Right ventricle myocardium superior (tissue), 1 donor: ENCODE measurements around the gene HEATR1. TPM values are rescaled to one million over a fixed set of nuclear protein-coding genes. Genes with fewer than 3 reads are reported as not detected.
"Not testable (repeated sequence)": the region's sequence is repeated elsewhere in the genome, so short reads cannot be mapped to it uniquely, and the experiment has no call there.

Experiments
- ATAC-seq: fragments of 200-7000 bp; cut with Tn5 transposase; one replicate; pipeline ENCODE4 v1.9.1; 2020; ENCODE audit warnings: mild to moderate bottlenecking; ENCODE audit not compliant: poor library complexity
- DNase-seq: peaks from one replicate; pipeline ENCODE4 v3.0.0-alpha.2; 2020
- intact Hi-C: fragments of 100-400 bp; cut with DNase I; formaldehyde crosslinking; loops from one replicate; pipeline ENCODE4 v1.11.2; 2022
- total RNA-seq: library from RNA; stranded (reverse); fragmentation: NEBNext Ultra II Directional; extraction: Animal tissue kit (Norgen Biotek cat#: 25700); gene quantifications from one replicate; pipeline ENCODE4 v1.2.1, GENCODE V29; 2021
- donor health status: DM: no; HTN: yes; CAD: no; lungs with severe emphysema.

HEATR1 gene
- total RNA-seq, 1 donor from 2014 or later: 9.2 TPM

DNA sequence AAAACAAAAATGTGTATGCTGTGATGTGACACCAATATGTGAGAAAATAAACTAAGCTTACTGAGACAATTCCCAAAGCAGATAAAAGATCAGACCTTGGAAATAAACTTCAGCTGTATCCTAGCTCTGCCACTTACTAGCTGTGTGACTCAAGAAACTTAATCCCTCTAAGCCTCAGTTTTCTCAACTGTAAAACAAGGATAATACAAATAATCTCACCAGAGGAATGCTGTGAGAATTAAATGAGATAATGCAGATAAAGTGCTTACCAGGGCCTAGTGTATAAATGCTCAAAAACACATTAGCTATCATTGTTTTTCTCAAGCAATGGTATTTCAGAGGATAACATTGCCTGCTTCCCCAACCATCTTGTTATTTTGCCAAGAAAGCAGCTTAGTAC is 2.1 kb downstream of the HEATR1 start:
- intact Hi-C loops: no loop called here
- no peak for ATAC-seq
- no peak for DNase-seq

DNA sequence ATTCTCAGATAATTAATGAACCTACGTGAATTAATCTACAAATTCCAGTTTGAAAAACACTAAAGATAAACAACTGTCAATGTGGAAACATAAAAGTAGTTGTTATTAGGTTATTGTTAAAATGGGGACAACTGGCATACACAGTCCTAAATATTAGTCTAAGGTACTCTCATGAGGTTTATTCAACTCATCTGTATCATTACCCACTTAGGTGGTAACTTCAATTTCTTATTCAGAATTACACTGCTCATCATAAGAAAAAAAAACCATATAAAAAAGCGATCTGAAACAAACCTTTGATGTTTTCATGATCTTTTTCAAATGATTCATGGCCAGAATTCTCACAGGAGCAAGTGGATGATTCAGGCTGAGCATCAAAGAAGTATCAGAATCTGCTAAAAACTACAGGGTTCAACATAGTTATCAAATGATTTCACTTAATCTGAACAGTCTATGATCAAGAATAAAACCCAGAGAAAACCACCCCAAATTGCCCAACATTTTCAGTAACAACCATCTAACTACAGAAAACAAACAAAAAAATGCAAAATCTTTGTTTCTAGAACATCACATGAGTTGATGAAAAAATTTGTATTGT is 13.7 kb downstream of the HEATR1 start:
- intact Hi-C loops: loop anchor here (10.0 kb wide), 1 partner anchor 46 kb away; no protein-coding TSS in a partner anchor
- DNase-seq: no peak
- ATAC-seq: no peak

DNA sequence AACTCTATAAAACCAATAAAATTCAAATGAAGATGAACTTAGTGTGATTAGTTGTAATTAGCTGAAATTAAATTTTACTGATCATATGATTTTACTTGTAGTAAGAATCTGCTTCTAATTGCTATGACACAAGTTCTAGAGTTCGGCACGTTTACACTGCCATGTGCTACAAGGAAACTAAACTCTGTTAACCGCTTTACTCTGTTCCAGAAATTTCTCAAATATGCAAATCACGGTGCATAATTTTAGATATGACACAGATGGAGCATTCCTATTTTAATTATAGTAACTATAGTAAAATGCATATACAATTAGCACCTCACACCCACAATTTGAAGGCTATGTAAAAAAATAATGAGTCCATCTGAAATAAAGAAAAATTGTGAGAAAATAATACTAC is 14.8 kb downstream of the HEATR1 start:
- DNase-seq (no peak), ATAC-seq (no peak)
- intact Hi-C loops: no loop called here

DNA sequence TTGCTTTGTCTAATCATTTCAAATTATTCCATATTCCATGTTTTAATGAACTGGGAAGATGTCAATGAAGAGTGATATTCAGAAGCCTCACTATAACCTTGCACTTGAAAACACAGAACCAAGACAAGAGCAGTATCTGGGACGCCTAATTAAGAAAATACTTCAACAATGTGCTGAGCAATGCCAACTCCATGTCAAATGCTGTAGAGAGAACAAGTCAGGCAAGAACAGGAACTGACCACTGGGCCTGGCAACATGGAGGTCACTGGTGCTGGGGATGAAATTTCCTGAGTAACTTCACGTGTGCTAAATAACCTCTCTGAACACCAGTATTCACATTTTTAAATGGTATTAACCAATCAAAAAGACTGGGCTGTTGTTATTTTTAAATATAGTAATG is 22.8 kb downstream of the HEATR1 start:
- ATAC-seq: peak; percentile 45

DNA sequence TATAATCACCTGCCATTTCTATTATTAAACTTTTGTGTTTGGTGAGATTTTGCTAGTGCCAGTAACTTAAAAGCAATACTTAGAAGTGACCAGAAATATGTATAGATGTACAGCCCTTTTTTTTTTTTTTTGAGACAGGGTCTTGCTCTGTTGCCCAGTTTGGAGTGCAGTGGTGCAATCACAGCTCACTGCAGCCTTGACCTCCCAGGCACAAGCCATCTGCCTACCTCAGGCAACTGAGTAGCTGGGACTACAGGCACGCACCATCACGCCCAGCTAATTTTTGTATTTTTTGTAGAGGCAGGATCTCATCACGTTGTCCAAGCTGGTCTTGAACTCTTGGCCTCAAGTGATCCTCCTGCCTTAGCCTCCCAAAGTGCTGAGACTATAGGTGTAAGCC is 23.9 kb downstream of the HEATR1 start:
- DNase-seq, intact Hi-C loops, ATAC-seq: not testable (repeated sequence)

More for the DNA sequence above, 22.8 kb downstream of the HEATR1 start:
- intact Hi-C loops: no loop called here
- no peak for DNase-seq

DNA sequence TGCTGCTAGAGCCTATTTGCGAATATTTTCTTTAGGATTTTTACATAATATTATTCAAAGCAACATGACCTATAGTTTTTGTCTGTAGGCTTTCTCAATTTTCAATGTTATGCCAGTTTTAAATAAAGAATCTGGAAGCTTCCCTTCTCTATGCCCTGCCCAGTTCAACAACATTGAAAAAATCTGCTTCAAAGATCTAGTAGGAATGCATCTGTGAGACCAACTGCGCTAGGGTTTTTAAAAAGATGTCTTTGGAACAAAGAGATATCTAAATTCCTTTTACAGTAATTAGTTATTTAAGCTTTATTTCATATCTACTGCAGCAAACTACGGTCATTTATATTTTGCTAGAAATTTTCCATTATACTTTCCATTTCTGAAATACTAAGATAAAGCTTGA is 25.7 kb downstream of the HEATR1 start:
- no peak for DNase-seq
- ATAC-seq: no peak
- intact Hi-C loops: no loop called here

DNA sequence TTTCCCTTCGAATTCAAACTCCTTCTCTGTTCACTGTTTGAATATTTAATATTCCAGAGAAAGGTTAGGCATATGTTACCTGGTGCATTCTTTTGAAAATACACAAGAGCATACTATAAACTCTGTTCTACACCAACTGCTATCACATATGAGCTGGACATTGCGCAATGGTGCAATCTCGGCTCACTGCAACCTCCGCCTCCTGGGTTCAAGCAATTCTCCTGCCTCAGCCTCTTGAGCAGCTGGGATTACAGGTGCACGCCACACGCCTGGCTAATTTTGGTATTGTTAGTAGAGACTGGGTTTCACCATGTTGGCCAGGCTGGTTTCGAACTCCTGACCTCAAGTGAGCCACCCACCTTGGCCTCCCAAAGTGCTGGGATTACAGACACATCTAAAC is 27.3 kb downstream of the HEATR1 start:
- DNase-seq, ATAC-seq, intact Hi-C loops: not testable (repeated sequence)

DNA sequence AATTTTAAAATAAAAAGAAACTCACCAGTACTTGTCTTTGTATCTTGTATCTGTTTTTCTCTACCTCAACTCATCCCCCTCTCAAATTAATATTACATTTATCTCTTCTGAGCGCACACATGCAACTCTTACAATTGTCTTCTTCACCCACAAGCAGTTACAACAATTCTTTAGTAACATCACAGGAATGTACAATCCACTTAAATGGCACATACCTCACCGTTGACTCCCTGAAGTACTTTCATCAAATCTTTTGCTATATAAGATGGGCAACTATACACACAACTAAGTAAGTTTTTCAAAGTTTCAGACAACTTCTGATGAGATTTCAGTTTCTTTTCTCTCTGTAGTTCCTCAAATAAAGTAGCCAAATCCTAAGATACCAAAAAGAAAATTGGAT is 28.3 kb downstream of the HEATR1 start:
- intact Hi-C loops: no loop called here
- DNase-seq (no peak), ATAC-seq (no peak)

DNA sequence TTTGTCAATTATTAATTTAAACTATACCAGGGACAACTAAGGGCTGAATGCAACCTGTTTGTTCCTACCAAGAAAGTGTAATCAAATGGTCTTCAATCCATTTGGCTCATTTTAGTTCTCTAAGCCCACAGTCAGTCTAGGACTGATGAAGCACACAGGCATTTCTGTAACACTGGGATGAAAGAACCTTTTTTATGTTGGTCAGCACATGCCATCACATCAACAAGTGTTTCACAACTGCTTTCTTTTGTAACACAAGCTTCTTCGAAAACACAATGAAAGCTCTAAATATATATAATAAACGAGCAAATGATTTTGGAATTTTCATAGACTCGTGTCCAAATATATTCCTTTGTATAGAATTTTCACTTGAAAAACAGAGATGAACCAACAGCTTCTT is 28.8 kb downstream of the HEATR1 start:
- intact Hi-C loops: no loop called here
- ATAC-seq: no peak

DNA sequence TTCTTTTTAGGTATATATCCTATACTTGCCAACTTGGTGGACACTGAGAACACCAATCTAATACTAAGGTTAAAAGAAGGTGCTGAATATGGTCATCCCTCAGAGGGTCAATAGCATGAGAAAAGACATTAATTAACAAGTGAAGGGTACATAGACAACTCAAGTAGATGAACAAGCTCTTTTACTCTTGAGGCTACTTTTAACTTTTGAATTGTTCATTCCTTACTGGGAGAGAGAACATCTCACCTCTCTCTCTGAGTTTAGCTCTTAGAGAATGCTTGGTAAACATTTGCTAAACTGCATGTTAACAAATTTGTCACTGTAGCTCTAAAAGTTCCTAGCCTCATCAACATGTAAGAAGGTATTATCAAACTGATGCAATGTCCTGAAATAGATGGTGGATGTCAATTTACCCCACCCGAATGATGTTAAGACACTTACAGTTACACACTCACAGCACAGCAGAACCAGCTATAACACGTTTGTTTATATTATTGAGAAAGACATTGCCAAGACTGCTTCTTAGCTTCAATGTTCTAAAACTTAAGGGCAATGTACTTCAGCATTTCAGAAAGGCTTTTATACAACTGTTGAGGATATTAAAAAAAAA is 35.9 kb downstream of the HEATR1 start:
- intact Hi-C loops: no loop called here
- no peak for ATAC-seq
- DNase-seq: no peak

More for the DNA sequence above, 28.8 kb downstream of the HEATR1 start:
- DNase-seq: no peak

DNA sequence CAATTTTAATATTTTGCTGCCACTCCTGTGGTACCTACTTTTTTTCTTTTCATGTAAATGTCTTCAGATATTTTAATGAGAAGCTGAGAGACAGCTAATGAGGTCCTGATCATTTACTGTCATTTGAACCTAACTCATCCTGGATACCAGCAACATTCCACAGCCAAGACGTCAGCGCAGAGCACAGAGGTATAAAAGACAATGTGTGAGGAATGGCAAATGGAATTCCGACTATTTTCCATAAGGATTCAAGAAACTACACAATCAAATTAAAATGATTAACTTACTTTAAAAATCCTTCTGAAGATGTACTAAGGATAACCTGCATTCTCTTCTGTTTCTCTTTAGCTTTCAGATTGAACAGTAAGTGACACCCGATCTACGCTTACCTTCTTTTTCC is 38.8 kb downstream of the HEATR1 start:
- ATAC-seq (no peak), DNase-seq (no peak)
- intact Hi-C loops: no loop called here

DNA sequence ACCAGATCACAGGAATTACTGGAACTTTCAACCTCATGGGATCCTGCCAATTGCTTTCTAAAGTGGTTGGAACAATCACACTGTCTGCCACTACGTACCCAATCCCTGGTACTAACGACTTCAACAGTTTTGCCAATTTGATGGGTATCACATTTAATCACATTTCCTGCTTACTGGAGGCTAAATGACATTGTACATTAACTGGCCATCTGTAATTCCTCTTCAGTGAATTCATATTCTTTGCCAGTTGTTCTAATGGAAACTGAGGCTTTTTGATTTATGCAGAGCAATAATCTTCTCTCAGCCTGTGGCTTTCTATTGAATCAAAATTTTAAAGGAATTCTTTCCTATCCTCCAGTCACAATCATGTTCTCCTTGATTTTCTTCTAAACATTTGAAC is 42.3 kb downstream of the HEATR1 start:
- ATAC-seq: no peak
- DNase-seq: no peak
- intact Hi-C loops: no loop called here

DNA sequence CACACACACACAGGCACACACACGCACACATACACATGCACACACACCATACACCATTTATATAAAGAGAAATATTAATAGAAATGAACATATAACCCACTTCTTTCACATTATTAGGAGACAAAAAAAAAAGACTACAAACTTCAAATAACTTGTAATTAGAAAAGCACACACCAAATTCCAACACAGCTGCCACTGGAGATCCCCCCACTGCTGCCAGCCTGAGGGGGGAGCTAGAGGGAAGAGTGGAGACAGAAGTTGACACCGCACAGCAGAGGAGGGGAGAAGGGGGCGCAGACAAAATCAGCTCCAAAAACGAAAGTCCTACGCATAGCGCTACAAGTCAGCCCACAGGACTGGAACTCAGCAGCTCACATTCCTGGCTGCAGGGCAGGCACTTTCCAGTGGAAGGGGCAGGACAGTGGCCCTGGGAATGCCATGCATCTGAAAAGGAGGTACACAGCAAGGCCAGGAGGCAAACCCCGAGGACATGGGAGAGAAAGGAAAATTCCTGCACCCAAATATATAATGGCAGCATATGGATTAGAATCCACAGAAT is 44.0 kb downstream of the HEATR1 start:
- DNase-seq (no peak), ATAC-seq (no peak)
- intact Hi-C loops: no loop called here

DNA sequence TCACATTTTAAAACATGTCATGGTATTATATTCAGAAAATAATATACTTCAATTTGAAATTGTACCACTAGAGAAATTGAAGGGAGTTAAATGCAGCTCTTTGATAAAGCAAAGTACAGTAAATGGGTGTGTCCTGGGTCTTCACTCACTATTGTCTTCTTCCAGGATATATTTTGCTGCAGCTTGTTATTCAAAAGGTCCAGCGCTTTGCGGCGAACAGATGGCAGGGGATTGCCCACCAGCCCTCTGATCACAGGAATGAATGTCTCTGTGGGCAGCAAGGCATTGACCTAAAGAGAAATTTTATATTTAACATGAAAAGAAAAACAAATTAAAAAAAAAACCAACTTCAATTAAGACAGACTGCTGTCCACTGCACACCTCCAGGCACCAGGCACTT is 45.5 kb downstream of the HEATR1 start:
- ATAC-seq (no peak), DNase-seq (no peak)
- intact Hi-C loops: no loop called here

DNA sequence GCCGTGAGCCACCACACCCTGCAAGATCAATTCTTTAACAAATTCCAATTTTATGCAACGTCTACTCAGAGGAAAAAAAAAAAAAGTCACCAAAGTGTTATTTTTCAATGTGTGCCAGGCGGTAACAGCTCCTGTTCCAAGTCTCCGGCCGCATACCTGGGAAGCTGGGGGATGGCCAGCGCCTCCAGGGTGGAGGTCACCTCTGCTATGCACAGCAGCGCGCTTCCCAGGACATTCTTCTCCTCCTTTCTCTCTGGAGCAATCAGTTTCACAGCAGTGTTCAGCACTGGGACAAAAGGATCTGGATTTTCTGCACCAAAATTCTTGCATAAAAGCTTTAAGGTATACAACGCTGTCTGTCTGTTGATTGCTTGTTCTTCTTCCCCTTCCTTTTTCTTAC is 46.2 kb downstream of the HEATR1 start:
- intact Hi-C loops: no loop called here
- ATAC-seq (no peak), DNase-seq (no peak)

DNA sequence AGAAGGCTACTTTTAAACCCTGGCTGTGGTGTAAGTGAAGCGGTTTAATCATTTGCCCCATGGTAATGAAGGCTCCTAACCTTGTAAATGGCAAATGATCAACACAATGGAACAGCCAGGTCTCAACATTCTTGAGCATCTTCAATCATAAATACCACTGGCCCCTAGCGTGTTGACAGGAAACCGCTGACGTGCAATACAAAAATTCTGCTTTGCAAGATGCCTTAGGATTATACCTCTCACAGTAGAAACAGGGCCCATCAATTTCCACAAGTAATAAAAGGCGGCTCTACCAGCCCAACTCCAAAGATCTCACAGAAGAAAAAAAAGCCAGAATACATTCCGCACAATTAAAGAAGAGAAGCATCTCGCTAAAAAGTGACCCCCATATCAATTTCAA is 47.7 kb downstream of the HEATR1 start:
- DNase-seq: no peak
- intact Hi-C loops: no loop called here
- no peak for ATAC-seq

DNA sequence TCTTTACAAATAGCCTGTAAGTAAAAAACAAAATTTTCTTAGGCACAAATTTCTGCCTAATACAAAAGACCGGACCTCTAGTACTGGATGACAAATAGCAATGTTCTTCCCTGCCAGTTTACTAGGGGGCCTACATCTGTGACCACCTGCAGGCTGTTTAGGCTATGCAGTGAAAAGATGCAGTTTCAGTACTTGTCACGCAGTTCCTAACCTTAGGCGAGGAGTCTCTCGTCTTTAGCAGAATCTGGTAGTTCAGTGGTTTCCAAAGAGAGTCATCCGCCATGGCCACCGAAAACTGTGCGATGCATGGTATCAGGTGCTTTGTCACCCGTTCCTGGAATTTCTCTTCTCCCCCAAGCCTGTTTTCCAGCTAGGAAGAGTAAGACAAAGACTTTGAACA is 50.9 kb downstream of the HEATR1 start:
- intact Hi-C loops: no loop called here
- ATAC-seq (no peak), DNase-seq (no peak)

DNA sequence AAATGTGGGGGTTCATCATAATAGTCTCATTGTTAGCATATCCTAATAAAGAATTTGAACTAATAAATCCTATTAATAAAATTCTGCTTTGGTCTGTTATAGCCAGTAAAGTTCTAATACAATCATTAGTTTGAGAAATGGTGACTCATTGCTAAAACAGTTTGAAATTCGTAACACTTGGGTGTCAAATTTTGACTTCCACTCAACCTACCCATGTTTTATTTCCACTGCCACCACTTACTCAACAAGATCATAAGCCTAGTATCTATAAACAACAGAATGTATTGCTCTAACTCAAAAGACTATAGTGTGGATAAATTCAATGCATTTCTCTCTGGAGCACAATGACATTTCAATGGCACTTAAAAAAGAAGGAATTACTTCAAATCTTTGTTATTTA is 51.4 kb downstream of the HEATR1 start:
- DNase-seq (no peak), ATAC-seq (no peak)
- intact Hi-C loops: no loop called here

DNA sequence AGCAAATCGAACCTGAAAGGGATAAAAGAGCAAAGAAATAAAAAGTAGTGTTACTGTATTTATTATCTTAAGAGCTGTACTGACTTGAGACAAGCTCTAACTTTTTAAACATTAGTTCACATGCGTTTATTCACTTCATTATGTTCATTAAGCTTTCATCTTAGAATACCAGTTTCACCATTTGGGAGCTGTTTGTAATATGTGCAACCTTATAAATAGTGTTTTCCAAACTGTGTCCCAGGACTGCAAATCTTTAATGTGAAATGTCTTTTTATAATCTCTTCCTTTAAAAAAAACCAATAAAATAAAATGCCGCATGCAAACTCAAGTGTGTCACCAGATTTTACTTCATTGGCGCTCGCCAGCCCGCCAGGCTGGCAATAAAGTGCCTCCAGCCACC is 52.2 kb downstream of the HEATR1 start:
- ATAC-seq (no peak), DNase-seq (no peak)
- intact Hi-C loops: no loop called here

DNA sequence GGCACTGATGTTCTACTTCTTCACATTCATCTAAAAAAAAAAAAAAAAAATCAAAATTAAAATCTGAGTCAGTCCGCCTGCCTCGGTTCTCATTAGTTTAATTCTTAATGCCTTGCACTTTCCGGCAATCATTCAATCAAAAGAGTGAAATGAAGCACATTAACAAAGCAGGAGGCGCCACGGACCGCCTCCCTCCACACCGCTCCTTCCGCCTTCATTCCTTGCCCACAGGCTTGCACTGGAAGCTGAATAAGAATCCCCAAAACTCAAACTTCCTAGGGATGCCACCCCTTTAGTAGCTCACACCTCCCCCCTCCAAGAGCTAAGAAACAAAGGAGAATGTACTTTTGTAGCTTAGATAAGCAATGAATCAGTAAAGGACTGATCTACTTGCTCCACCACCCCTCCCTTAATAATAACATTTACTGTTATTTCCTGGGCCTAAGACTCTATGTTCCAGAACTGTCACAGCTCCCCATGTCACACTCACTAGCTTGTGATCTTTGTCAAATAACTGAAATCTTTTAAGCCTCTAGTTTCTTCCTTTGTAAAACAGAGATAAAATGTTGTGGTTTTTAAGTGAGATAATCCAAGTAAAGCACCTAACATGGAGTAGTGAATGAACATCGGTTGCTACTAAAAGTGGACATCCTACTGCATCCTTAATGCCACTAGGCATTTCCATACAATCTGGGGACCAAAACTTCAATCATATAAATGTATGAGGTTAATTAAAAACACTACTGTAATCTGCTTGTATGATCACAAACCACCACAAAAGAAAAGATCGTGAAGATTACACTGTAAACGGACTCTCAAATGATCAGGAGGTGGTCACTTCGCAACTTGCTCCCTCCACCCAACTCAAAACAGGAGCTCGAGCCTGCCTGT is 53.1 kb downstream of the HEATR1 start:
- intact Hi-C loops: no loop called here
- no peak for ATAC-seq

More for the DNA sequence above, 53.1 kb downstream of the HEATR1 start:
- no peak for DNase-seq
